Femur (tissue), 1 donor: ENCODE measurements around the gene MTX1.
"Not testable (repeated sequence)": the region's sequence is repeated elsewhere in the genome, so short reads cannot be mapped to it uniquely, and the experiment has no call there.

Source experiments
- DNase-seq: peaks from one replicate; pipeline ENCODE4 v3.0.0-alpha.2; 2017

MTX1 gene, protein sequence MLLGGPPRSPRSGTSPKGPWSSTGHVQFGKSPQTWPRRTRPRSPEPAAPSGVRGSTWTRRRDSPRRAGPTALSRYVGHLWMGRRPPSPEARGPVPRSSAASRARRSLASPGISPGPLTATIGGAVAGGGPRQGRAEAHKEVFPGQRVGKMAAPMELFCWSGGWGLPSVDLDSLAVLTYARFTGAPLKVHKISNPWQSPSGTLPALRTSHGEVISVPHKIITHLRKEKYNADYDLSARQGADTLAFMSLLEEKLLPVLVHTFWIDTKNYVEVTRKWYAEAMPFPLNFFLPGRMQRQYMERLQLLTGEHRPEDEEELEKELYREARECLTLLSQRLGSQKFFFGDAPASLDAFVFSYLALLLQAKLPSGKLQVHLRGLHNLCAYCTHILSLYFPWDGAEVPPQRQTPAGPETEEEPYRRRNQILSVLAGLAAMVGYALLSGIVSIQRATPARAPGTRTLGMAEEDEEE

DNA sequence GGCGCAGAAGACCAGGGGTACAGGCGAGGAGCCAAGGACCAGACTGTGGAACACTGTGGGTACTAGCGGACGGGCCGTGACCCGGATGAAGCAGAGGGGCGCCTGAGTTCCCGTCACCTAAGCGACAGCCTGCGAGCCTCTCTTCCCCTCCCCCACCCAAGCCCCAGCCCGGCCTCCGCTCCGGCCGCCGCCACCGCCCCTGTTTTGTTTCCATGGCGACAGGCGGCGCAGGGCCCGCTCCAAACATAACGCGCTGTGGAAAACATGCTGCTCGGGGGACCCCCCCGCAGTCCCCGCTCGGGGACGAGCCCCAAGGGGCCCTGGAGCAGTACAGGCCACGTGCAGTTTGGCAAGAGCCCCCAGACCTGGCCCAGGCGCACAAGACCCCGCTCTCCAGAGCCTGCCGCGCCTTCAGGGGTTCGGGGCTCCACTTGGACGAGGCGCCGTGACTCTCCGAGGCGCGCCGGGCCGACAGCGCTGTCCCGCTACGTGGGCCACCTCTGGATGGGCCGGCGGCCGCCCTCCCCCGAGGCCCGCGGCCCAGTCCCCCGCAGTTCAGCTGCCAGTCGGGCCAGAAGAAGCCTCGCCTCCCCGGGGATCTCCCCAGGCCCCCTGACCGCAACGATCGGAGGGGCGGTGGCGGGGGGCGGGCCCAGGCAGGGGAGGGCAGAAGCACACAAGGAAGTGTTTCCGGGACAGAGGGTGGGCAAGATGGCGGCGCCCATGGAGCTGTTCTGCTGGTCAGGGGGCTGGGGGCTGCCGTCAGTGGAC lies at the start of gene MTX1:
Gene MTX1 (plus strand): TSS at position 155 of the 771 bp plus-strand sequence. CDS start 110 bp downstream, at position 265.
- peak; percentile 97 for DNase-seq

DNA sequence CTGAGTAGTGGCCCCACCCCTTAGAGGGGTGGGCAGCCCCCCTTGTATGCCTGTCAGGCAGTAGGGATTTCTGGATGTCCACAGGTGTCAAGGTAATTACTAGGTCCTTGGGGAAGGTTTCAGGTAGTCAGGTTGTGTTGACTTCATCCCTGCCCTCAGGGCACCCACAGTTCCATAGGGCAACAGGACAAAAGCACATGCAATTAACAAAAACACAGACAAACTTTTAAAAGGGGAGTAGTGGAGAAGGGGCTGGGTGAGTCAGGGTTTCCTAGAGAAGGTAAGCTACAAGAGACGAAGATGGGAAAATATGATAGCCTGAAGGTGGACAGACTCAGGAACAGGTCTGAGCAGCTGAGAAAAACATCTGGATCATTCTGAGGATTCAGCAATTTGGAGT lies 49.5 kb upstream of the MTX1 start:
- no peak for DNase-seq

DNA sequence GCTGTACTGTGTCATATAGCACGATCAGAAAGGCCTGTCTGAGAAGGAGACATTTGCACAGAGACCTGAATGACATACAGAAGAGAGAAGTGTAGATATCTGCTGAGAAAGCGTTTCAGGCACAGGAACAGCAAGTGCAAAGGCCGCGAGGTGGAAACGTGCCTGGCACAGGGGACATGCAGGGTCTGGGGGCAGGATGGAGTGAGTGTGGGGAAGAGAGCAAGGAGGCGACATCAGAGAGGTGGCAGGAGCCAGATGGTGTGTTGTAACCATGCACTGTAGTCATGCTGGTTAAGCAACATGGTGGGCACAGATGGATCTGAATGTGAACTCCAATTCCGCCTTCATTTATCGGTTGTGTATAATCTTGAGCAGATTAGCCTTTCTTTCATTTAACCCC lies 48.4 kb upstream of the MTX1 start:
- DNase-seq: no peak

DNA sequence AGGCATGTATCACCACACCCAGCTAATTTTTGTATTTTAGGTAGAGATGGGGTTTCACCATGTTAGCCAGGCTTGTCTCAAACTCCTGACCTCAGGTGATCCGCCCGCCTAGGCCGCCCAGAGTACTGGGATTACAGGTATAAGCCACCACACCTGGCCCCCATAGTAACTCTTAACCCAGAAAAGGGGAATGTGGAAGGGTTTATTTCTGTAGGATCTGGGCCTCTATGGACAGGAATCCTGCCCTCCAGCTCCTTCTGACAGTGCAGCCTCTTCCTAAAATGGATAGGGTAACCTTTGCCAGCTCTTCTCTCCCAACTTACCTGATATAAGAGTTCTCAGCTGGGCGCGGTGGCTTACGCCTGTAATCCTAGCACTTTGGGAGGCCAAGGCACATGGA lies 45.9 kb upstream of the MTX1 start:
- not testable (repeated sequence) for DNase-seq

DNA sequence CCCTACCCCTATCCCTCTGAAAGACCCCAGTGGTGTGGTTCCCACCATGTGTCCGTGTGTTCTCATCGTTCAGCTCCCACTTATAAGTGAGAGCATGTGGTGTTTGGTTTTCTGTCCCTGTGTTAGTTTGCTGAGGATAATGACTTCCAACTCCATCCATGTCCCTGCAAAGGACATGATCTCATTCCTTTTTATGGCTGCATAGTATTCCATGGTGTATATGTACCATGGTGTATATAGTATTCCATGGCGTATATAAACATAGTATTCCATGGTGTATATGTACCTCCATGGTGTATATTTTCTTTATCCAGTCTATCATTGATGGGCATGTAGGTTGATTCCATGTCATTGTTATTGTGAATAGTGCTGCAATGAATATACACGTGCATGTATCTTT lies 44.7 kb upstream of the MTX1 start:
- not testable (repeated sequence) for DNase-seq

DNA sequence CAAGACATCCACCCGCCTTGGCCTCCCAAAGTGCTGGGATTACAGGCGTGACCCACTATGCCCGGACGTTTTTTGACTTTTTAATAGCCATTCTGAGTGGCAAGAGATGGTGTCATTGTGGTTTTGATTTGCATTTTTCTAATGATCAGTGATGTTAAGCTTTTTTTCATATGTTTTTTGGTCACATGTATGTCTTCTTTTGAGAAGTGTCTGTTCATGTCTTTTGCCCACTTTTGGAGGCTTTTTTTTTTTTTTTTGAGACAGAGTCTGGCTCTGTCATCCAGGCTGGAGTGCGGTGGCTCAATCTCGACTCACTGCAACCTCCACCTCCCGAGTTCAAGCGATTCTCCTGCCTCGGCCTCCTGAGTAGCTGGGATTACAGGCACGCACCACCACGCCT lies 43.9 kb upstream of the MTX1 start:
- DNase-seq: not testable (repeated sequence)

DNA sequence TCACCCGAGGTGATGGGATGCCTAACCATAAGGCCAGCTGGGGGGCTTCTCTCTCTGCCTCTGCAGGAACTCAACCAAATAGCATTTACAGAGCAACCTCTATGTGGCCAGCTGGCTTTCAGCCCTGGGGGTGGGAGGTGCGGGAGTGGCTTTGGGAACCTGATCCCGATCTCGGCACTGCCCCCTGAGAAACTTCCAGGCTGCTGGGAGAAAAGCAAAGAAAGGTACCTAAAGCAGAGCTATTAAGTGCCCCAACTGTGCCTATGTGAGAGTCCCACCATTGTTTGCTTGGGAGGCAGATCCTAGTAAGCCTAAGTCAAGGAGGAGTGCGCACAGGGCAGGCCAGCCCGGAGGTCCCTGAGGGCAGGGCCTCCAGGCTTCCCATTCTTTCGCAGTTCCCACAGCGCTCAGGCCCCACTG lies 42.4 kb upstream of the MTX1 start:
- DNase-seq: peak; percentile 33

DNA sequence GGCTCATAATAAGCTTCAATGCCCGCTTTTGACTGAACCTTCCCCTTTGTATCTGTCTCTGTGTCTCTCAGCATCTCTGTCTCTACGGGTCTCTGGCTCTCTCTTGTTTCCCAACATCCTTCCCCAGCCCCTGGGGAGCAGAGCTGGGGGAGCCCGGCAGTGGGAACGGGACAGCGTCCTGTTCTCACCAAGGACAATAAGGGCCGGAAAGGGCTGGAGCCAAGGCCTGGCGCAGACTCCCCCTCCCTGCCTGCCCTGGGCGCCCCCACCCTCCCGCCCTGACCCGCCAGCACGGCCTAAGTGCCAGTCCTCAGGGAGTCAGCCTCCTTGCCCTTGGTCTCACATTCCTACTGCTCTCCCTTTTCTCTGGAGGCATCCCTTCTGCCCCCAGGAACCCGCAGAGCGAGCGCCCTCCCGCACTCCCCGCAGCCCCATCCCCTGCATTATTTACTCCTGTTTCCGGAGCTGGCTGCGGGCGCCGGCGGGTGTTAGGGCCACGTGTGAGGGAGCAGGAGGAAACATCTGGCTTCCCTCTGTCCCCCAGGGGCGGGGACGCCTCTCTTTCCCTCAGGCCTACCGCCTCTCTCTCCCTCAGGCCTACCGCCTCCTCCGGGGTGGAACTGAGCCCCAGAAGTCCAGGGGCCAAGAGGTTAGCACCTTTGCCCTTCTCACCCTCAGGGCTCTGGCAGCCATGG lies 41.9 kb upstream of the MTX1 start:
- peak; percentile 77 for DNase-seq

DNA sequence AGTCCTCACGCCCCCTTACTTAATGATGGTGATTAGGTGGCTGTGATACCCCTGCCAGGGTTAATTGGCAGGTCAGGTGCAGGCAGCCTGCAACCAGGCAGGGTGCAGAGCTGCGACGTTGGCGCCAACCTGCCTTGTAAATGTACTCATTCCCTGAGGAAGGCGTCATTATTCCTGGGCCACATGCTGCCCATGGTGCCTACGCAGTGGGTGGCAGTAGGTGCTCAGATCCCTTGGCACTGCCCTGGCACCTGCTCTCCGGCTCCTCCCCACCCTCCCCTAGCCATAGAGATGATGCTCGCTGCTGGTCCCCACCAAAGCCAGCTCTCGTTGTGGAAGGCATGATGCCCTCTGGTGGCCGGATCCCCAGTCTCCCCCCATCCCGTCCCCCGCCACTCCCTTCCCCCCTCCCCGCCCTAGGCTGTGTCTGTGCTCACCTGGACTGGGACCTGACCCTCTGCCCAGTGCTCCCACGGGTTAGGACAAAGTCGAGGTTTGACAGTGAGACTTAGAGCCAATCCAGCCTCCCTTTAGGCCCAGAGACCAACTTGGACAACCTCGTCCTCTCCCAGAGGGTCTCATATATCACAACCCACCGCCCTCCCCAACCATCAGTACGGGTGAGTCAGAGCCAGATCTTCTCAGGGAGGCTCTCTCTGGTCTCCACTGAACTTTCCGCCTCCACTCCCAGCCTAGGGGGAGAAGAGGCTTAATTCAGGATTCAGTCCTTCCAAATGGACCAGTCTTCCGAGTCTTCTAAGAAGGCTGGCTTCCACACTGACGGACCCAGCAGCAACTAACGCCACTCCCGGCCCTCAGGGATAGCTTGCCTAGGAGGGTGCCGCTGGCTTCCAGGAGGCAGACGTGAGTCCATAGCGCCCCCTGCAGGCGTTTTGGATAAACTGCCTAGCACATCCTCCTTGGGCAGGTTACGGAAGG lies 41.1 kb upstream of the MTX1 start:
- DNase-seq: peak; percentile 87

DNA sequence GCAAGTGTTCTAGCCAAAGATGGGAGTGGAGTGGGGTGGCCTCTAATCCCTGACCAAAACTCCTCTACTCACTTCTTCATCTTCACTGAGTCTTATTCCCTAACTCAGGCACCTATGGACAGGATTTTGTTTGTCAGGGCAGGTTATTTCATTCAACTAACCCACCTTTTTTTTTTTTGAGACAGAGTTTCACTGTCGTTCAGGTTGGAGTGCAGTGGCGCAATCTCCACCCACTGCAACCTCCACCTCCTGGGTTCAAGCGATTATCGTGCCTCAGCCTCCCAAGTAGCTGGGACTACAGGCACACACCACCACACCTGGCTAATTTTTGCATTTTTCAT lies 40.4 kb upstream of the MTX1 start:
- DNase-seq: not testable (repeated sequence)

DNA sequence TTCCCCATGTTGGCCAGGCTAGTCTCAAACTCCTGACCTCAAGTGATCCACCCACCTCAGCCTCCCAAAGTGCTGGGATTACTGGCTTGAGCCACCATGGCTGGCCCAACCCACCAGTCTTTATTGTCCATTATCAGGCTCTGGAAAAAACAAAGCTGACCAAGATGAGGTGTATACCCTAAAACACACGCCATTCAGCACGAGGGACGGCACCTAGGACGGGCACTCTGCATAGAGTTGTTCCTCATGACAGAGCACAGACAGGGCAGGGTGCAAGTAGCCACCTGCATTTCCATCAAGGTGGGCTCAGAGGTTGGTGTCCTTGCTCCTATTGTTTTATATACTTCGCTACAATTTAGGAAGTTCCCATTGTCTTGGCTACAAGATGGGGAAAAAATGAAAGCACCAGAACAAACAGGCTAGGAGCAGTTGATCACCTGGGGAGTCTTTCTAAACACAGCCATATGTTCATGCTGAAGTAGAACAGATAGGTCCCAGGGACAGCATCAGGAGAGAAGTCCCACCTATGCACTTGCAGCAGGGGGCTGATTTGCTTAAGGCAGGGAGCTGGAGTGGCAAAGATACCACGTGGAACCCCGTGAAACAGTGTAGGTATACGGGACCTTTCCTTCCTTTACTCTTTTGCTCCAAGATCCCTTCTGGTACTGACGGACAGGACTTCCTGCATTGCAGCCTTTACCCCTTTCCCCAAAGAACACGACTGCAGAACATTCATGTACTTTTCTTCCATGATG lies 39.9 kb upstream of the MTX1 start:
- DNase-seq: no peak

DNA sequence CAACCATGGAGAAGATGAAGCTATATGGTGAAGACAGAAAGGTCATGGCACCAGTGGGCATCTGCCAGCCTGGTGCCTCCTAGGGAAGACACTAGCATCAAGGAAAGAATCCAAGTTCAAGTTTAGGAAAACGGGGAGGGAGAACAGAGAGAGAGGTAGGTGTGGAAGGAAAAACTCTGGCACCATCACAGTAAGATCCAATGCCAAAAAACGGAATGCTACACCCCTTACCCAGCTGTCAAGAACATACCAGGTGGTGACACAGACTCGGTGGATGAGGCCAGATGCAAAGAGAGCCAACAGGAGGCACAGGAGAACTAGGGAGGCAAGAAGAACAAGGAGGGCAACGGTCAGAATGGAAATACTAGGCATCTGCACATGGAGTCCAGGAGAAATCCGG lies 39.0 kb upstream of the MTX1 start:
- no peak for DNase-seq

DNA sequence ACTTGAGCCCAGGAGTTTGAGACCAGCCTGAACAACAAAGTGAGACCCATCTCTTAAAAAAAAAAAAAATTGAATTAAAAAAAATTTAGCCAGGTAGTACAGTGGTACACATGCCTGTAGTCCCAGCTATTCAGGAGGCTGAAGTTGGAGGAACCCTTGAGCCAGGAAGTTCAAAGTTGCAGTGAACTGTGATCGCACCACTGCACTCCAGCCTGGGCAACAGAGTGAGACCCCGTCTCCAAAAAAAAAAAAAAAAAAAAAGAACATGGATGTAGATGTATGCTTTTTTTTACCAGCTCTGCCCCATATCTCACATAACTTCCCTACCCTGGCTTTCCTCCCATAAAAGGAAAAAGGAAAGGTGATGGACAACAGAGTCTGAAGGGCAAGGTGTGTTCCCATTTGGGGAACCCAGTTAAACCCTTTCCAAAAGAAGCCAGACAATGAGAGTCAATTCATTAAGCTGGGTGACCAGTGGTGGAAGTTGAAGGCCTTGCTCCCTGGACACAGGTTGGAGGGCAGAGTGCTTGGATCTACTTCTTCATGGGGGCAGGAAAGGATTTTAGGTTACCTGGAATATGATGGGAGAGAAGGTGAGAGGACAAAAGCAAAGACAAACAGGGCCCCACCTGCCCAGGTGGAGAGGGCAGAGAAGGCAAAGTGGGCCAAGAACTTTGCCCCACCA lies 38.3 kb upstream of the MTX1 start:
- DNase-seq: no peak

DNA sequence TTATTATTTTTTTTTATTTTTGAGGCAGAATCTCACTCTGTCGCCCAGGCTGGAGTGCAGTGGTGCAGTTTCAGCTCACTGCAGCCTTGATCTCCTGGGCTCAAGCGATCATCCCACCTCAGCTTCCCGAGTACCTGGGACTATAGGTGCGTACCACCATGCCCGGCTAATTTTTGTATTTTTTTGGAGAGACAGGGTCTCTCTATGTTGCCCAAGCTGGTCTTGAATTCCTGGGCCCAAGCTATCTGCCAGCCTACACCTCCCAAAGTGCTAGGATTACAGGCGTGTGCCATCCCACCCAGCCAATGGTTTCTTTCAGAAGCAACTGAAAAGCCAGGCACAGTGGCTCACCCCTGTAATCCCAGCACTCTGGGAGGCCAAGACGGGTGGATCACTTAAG lies 37.7 kb upstream of the MTX1 start:
- no peak for DNase-seq

DNA sequence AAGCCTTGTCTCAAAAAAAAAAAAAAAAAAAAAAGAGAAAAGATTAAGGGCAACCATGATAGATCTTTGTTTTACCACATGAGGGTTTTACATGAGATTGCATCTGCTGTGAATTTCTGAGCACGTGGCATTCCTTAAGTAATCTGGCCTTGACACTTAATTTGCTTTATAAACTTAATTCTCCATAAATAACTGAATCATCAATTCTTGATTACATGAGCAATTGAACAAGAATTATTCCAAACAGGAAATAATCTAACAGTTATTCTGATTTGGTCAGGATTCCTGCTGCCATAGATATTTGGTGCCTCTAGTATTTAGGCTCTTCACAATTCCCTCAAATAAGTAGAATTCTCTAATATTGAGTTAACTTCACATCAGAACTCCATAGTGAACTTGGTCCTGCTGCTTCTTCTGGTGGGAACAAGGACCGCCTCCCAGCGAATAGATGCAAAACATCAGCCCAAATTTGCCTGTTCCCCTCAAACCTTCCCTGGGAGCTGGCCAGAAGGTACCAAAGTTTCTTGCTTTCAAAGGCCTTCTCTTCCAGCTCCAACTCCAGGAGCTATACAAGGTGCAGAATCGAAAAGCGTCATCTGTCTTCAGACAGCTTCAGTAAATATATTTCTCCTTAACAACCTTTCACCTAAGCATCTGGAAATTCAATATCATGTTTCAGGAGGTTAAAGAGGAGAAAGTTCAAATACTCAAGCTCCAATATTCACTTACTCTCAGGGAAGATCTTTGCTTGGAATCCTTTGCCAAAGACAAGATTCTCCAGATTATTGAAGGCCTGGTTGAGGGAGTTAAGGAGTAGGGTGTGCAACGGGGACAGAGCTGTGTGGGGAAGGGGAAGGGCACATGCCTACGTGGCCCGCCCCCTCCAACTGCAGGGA lies 36.4 kb upstream of the MTX1 start:
- no peak for DNase-seq

DNA sequence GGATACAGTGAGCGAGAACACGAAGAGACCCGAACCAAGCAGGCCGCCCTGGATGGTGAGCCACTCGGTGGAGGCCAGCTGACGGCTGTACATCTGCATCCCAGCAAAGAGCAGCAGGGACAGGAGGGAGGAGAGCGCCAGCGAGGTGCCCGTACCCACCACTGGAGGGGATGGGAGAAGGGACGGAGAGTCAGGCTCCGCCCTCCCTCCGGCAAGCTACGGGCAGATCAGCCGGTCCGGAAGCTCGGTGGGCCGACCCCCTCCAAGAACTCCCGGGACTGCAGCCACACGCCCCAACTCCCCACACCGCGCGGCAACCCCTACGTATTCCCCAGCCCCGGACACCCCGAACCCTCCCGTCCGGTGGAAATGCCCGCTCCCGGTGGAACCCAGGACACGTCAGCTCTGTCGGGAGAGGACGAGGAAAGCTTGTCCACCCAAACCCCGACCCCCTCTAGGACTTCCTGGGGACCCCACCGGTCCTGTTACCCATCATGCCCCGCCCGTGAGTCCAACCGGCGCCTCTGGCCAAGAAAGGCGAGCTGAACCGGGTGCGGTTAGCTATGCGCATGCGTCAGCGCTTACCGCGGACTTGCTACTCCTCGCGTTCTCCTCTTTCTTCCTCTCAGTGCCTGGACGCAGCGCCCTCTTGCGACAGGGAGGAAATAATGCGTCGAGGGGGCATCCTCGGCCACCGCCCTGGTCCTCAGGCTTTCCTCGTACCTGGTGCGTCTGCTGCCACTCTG lies 35.6 kb upstream of the MTX1 start, which contains the start of gene KRTCAP2:
Gene KRTCAP2 (minus strand): TSS at position 573 of the 746 bp plus-strand sequence. CDS start 80 bp downstream, at position 493.
- peak; percentile 97 for DNase-seq

DNA sequence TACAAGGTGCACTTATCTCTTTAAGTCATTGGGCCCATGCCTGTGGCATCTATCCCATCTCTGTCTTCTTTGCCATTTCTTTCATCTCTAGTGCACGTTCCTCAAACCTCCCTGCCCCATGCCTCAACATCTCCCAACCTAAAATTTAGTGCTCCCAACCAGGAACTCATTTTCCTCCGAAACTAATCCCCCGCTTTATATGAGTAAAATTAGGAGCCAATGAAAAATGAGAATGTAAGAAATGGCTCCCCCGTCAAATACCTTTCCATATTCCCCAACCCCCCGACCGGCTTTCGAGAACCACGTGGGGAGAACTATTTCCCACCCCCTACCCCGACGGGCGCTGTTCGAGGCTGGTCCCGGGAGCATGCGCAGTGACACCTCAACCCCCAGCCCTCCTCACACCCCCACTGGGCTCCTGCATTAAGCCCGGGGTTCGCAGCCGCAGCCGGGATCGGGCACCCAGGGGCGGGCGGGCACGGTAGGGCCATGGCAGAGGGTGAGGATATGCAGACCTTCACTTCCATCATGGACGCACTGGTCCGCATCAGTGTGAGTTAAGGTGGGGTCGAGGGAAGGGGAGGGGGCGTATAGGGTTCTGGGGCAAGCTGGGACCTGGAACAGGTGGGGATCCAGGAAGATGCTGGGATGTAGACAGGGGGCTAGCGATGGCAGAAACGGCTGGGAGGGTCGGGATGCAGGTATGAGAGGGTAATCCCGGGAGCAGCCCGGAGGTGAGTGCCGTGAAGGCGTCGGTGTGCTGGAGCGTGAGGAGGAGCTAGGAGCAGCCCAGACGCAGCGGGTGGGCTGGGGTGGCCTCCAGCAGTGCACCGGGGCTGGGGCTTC lies 34.8 kb upstream of the MTX1 start, which contains the start of gene TRIM46:
Gene TRIM46 (plus strand): TSS at position 372 of the 846 bp plus-strand sequence. CDS start 118 bp downstream, at position 490.
- peak; percentile 53 for DNase-seq
